PFSK-1 (cell line): ENCODE measurements around the gene FGD6.

ENCODE experiments used
- POLR2AphosphoS5 ChIP-seq: IDR thresholded peaks from 2 replicates; pipeline ENCODE4 v1.6.1; 2012; ENCODE audit warnings: low read depth, mild to moderate bottlenecking, control low read depth, low read length, moderate library complexity
- REST ChIP-seq, 2 experiments: IDR thresholded peaks; 2 replicates each; pipeline versions ENCODE4 v1.6.1 to v1.8.0; 2011 to 2012; ENCODE audit warnings: low read depth in 2 of 2, low read length in 2 of 2, control low read depth in 1 of 2, inconsistent platforms in 1 of 2, mild to moderate bottlenecking in 1 of 2, moderate library complexity in 1 of 2; ENCODE audit not compliant: insufficient read depth in 1 of 2
- TAF1 ChIP-seq: IDR thresholded peaks from 2 replicates; pipeline ENCODE4 v1.6.1; 2012; ENCODE audit warnings: low read length, control low read depth, borderline replicate concordance; ENCODE audit not compliant: insufficient read depth

GRCh38 chr12:95142431-95143151, 74.7 kb downstream of the FGD6 start:
- TF ChIP-seq POLR2AphosphoS5 (no peak), REST (IDR thresholded peaks at IDR 0.05; ENCODE audit: insufficient read depth in 1 of 2, low read depth in 2 of 2, low read length in 2 of 2) (no peak), TAF1 (no peak)
